Right lobe of liver (tissue), 6 donors: Measurements from ENCODE around the gene LDB3. TPM values are rescaled to one million over a fixed set of nuclear protein-coding genes. Genes with fewer than 3 reads are reported as not detected.

Source experiments
- ATAC-seq, 4 donors: fragments of 200-7000 bp; cut with Tn5 transposase; one replicate each; pipeline ENCODE4 v1.9.1; 2020; ENCODE audit warnings: mild to moderate bottlenecking in 4 of 4, moderate library complexity in 4 of 4
- DNase-seq, 3 donors: peaks; one replicate each; pipeline ENCODE4 v3.0.0-alpha.2; 2020
- H3K27ac ChIP-seq, 3 donors: fragments of 200-600 bp; one replicate each; pipeline ENCODE4 v1.8.0; 2022
- H3K27me3 ChIP-seq, 2 donors: fragments of 200-600 bp; one replicate each; pipeline ENCODE4 v1.8.0; 2022
- H3K36me3 ChIP-seq, 4 donors: fragments of 200-600 bp; sonication (generic) in 1 of 4; one replicate each; pipeline versions ENCODE4 v1.5.1 to v1.8.0; 2017 to 2022; ENCODE audit warnings: control low read depth in 1 of 4
- H3K4me1 ChIP-seq, 4 donors: fragments of 200-600 bp; sonication (generic) in 1 of 4; one replicate each; pipeline versions ENCODE4 v1.5.1 to v1.8.0; 2017 to 2022; ENCODE audit warnings: control low read depth in 1 of 4
- H3K4me3 ChIP-seq, 3 donors: fragments of 200-600 bp; one replicate each; pipeline ENCODE4 v1.8.0; 2022
- H3K9me3 ChIP-seq, 4 donors: fragments of 200-600 bp; sonication (generic) in 1 of 4; one replicate each; pipeline versions ENCODE4 v1.5.1 to v1.8.0; 2017 to 2022; ENCODE audit warnings: control low read depth in 1 of 4
- CTCF ChIP-seq, 4 donors: fragments of 200-600 bp in 3 of 4; fragments of 450-650 bp in 1 of 4; IDR thresholded peaks; one replicate each; pipeline versions ENCODE4 v1.5.1 to v1.8.0; 2016 to 2022; ENCODE audit warnings: antibody characterized with exemption in 4 of 4, mild to moderate bottlenecking in 2 of 4
- POLR2A ChIP-seq: fragments of 450-650 bp; IDR thresholded peaks from one replicate; pipeline ENCODE4 v1.6.1; 2017; ENCODE audit warnings: antibody characterized with exemption, mild to moderate bottlenecking
- WGBS: methylation state at CpG from one replicate; pipeline ENCODE4 v1.1.6; 2018; ENCODE audit warnings: low coverage, low lambda C conversion rate; ENCODE audit not compliant: insufficient coverage; ENCODE audit errors: missing lambda C conversion rate; 5-methylcytosine and 5-hydroxymethylcytosine counted together
- intact Hi-C, 2 donors: fragments of 100-400 bp; cut with DNase I; formaldehyde crosslinking; loops; one replicate each; pipeline versions ENCODE4 v1.11.2 to v1.14.1; 2022
- total RNA-seq, 6 experiments: library from RNA; depleted of rRNA in 2 of 6; stranded (reverse); fragments of >200 nt in 2 of 6; fragmentation: NEBNext Ultra II Directional in 3 of 6; extraction: Animal tissue kit (Norgen Biotek cat#: 25700) in 3 of 6; gene quantifications; one replicate each; pipeline versions ENCODE4 v1.1.0 to v1.2.4, GENCODE V29; 2016 to 2023
- donor health status: DM: no; HTN: yes; CAD: no.
- donor health status: DM: no; HTN: no; CAD: no.
- donor health status: DM: no; HTN: no; CAD: no.
- donor health status: DM: no; HTN: yes; CAD: no.
- donor health status: DM: no; HTN: yes; CAD: no.

Gene LDB3
- total RNA-seq, 6 experiments from 2014 or later, result 0.07 to 0.29 (median 0.12) TPM

- no peaks in the 10 kb centered on the region for H3K9me3 ChIP-seq
- intact Hi-C loops, result no loop called here
- no peaks in the 10 kb centered on the region for H3K27me3 ChIP-seq
- no peaks in the 10 kb centered on the region for H3K4me1 ChIP-seq
- DNase-seq, result no peak
- no peak overlapping the region for H3K27ac ChIP-seq
- no peak for TF ChIP-seq POLR2A
- no peak for TF ChIP-seq CTCF (IDR thresholded peaks at IDR 0.05)
- no peak for ATAC-seq
- no peaks in the 10 kb centered on the region for H3K36me3 ChIP-seq
- no peak overlapping the region for H3K4me3 ChIP-seq
- WGBS, result 82% methylated on average over 6 of the region's 13 CpGs
Measured at GRCh38 chr10:86647773-86648703, 20.3 kb upstream of the LDB3 start.

- Histone ChIP-seq H3K4me1 (no peaks in the 10 kb centered on the region), H3K36me3 (no peaks in the 10 kb centered on the region), H3K27ac (no peak overlapping the region), H3K4me3 (no peak overlapping the region), H3K27me3 (no peaks in the 10 kb centered on the region), H3K9me3 (no peaks in the 10 kb centered on the region)
- DNase-seq (peak in 1 of 3 donors; percentile 43), ATAC-seq (no peak)
- intact Hi-C loops, result no loop called here
- WGBS, result 72% methylated on average over 5 of the region's 9 CpGs
- TF ChIP-seq POLR2A (no peak), CTCF (IDR thresholded peaks at IDR 0.05) (no peak)
Measured at GRCh38 chr10:86648704-86649427, 19.4 kb upstream of the LDB3 start.

GRCh38 chr10:86649471-86650150 lies 18.7 kb upstream of the LDB3 start:
- intact Hi-C loops, result no loop called here
- DNase-seq (peak in 1 of 3 donors; percentile 40), ATAC-seq (peak in 1 of 4 donors; percentile 10)
- Histone ChIP-seq H3K27me3 (no peaks in the 10 kb centered on the region), H3K9me3 (no peaks in the 10 kb centered on the region), H3K27ac (no peak overlapping the region), H3K36me3 (no peaks in the 10 kb centered on the region), H3K4me3 (no peak overlapping the region), H3K4me1 (no peaks in the 10 kb centered on the region)
- TF ChIP-seq POLR2A (no peak), CTCF (IDR thresholded peaks at IDR 0.05) (no peak)
- WGBS, result 49% methylated on average over 4 of the region's 17 CpGs

GRCh38 chr10:86650151-86650550 lies 18.2 kb upstream of the LDB3 start:
- no peaks in the 10 kb centered on the region for H3K36me3 ChIP-seq
- TF ChIP-seq POLR2A, result no peak
- TF ChIP-seq CTCF (IDR thresholded peaks at IDR 0.05), result no peak
- no peak for DNase-seq
- 55% methylated on average over 2 of the region's 8 CpGs for WGBS
- ATAC-seq, result no peak
- H3K27ac ChIP-seq, result no peak overlapping the region
- no peaks in the 10 kb centered on the region for H3K27me3 ChIP-seq
- no peak overlapping the region for H3K4me3 ChIP-seq
- intact Hi-C loops, result no loop called here
- H3K9me3 ChIP-seq, result no peaks in the 10 kb centered on the region
- no peaks in the 10 kb centered on the region for H3K4me1 ChIP-seq
